ENCODE measurements around the gene ERRFI1. TPM values are rescaled to one million over a fixed set of nuclear protein-coding genes. Genes with fewer than 3 reads are reported as not detected.
A peak's percentile ranks its signal among the peaks of the same experiment; 100 is the strongest.
"Not testable (repeated sequence)": the region's sequence is repeated elsewhere in the genome, so short reads cannot be mapped to it uniquely, and the experiment has no call there.

Gene ERRFI1
- total RNA-seq, 1 experiment from 2014 or later = 37.2 TPM

- Mint-ChIP-seq H3K4me3 (ENCODE audit: unreplicated experiment) (no peak overlapping the region), H3K27ac (ENCODE audit: unreplicated experiment) (no peak overlapping the region), H3K9me3 (ENCODE audit: unreplicated experiment) (no peaks in the 10 kb centered on the region), H3K4me1 (ENCODE audit: low read depth, unreplicated experiment) (peaks cover 33% of the 10 kb centered on the region), H3K27me3 (ENCODE audit: insufficient read depth, unreplicated experiment) (no peaks in the 10 kb centered on the region), H3K36me3 (ENCODE audit: insufficient read depth, unreplicated experiment) (peaks cover 6% of the 10 kb centered on the region)
- Histone ChIP-seq H3K27me3 (replicated peaks; ENCODE audit: control insufficient read depth, insufficient read depth, low read length) (no peaks in the 10 kb centered on the region), H3K4me3 (ENCODE audit: low read depth, low read length) (no peak overlapping the region), H3K36me3 (ENCODE audit: control insufficient read depth, insufficient read depth, low read length) (no peaks in the 10 kb centered on the region), H3K9me3 (no peaks in the 10 kb centered on the region), H3K4me1 (peaks cover 59% of the 10 kb centered on the region)
- intact Hi-C loops (cut with micrococcal nuclease; ENCODE audit: unreplicated experiment) = no loop called here
- POLR2A ChIA-PET = interaction anchor here (0.6 kb wide), 1 partner anchor 124 kb away, joined by 3 read pairs; no protein-coding TSS in a partner anchor
- TF ChIP-seq, protein P1, sequence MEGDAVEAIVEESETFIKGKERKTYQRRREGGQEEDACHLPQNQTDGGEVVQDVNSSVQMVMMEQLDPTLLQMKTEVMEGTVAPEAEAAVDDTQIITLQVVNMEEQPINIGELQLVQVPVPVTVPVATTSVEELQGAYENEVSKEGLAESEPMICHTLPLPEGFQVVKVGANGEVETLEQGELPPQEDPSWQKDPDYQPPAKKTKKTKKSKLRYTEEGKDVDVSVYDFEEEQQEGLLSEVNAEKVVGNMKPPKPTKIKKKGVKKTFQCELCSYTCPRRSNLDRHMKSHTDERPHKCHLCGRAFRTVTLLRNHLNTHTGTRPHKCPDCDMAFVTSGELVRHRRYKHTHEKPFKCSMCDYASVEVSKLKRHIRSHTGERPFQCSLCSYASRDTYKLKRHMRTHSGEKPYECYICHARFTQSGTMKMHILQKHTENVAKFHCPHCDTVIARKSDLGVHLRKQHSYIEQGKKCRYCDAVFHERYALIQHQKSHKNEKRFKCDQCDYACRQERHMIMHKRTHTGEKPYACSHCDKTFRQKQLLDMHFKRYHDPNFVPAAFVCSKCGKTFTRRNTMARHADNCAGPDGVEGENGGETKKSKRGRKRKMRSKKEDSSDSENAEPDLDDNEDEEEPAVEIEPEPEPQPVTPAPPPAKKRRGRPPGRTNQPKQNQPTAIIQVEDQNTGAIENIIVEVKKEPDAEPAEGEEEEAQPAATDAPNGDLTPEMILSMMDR (IDR thresholded peaks at IDR 0.05; ENCODE audit: insufficient read depth in 1 of 2, low read depth in 1 of 2, low read length in 1 of 2, severe bottlenecking in 1 of 2, unreplicated experiment in 1 of 2) = no peak
- CTCF ChIA-PET = no interaction called here
- no peak for DNase-seq
- BruUV-seq (replicated peaks) = no TSS peak
These were observed 47.2 kb upstream of the ERRFI1 start for GRCh38 chr1:8073112-8073855.

DNA sequence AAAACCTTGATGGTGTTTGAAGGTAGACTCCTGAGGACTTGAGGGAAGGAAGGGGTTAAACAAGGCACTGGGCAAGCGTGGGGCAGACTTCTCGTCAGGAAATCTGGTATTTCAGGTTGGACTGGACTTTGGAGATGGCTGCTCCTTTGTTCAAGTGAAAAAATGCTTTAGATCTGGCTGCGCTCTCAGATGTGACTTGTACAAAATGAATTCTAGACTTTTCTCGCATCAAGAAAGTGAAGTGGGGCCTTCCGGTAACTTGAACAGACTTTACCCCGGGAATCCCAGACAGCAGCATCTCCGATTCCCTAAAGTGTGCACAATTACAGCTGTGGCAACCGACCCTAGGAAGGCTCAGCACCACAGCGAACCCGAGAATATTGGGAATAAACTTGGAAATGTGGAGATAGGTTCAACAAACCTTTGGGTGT, 44.3 kb upstream of the ERRFI1 start:
- H3K4me3 ChIP-seq (ENCODE audit: low read depth, low read length) = peak overlapping the region; percentile 17
- TF ChIP-seq, protein P1 (IDR thresholded peaks at IDR 0.05; ENCODE audit: insufficient read depth in 1 of 2, low read depth in 1 of 2, low read length in 1 of 2, severe bottlenecking in 1 of 2, unreplicated experiment in 1 of 2) = no peak
- H3K9me3 ChIP-seq = no peaks in the 10 kb centered on the region
- no peaks in the 10 kb centered on the region for H3K27me3 Mint-ChIP-seq (ENCODE audit: insufficient read depth, unreplicated experiment)
- H3K9me3 Mint-ChIP-seq (ENCODE audit: unreplicated experiment) = peaks cover 12% of the 10 kb centered on the region
- H3K36me3 Mint-ChIP-seq (ENCODE audit: insufficient read depth, unreplicated experiment) = peaks cover 8% of the 10 kb centered on the region
- intact Hi-C loops (cut with micrococcal nuclease; ENCODE audit: unreplicated experiment) = loop anchor here (1.0 kb wide), 1 partner anchor 9 kb away; no protein-coding TSS in a partner anchor
- POLR2A ChIA-PET = no interaction called here
- H3K27me3 ChIP-seq (replicated peaks; ENCODE audit: control insufficient read depth, insufficient read depth, low read length) = no peaks in the 10 kb centered on the region
- H3K27ac Mint-ChIP-seq (ENCODE audit: unreplicated experiment) = peak overlapping the region; percentile 95
- H3K4me1 Mint-ChIP-seq (ENCODE audit: low read depth, unreplicated experiment) = peaks cover 19% of the 10 kb centered on the region
- BruUV-seq (replicated peaks) = no TSS peak
- CTCF ChIA-PET = interaction anchor here (0.7 kb wide), 1 partner anchor 65 kb away, joined by 4 read pairs; no protein-coding TSS in a partner anchor
- peaks cover 30% of the 10 kb centered on the region for H3K4me1 ChIP-seq
- DNase-seq = peak; percentile 87 to 88
- H3K4me3 Mint-ChIP-seq (ENCODE audit: unreplicated experiment) = peak overlapping the region; percentile 71
- H3K36me3 ChIP-seq (ENCODE audit: control insufficient read depth, insufficient read depth, low read length) = no peaks in the 10 kb centered on the region

GRCh38 chr1:8069614-8070320, 43.7 kb upstream of the ERRFI1 start:
- H3K4me1 ChIP-seq = peaks cover 28% of the 10 kb centered on the region
- H3K36me3 ChIP-seq (ENCODE audit: control insufficient read depth, insufficient read depth, low read length); H3K27me3 ChIP-seq (replicated peaks; ENCODE audit: control insufficient read depth, insufficient read depth, low read length); H3K4me3 ChIP-seq (ENCODE audit: low read depth, low read length); POLR2A ChIA-PET; H3K9me3 ChIP-seq; BruUV-seq (replicated peaks); H3K27me3 Mint-ChIP-seq (ENCODE audit: insufficient read depth, unreplicated experiment); DNase-seq: not testable (repeated sequence)
- Mint-ChIP-seq H3K27ac (ENCODE audit: unreplicated experiment) (peak overlapping the region; percentile 95), H3K4me3 (ENCODE audit: unreplicated experiment) (peak overlapping the region; percentile 71), H3K9me3 (ENCODE audit: unreplicated experiment) (peaks cover 16% of the 10 kb centered on the region), H3K4me1 (ENCODE audit: low read depth, unreplicated experiment) (peaks cover 18% of the 10 kb centered on the region), H3K36me3 (ENCODE audit: insufficient read depth, unreplicated experiment) (peaks cover 12% of the 10 kb centered on the region)
- intact Hi-C loops (cut with micrococcal nuclease; ENCODE audit: unreplicated experiment) = loop anchor here (1.0 kb wide), 1 partner anchor 8 kb away; no protein-coding TSS in a partner anchor
- CTCF ChIA-PET = interaction anchor here (0.7 kb wide), 1 partner anchor 65 kb away, joined by 4 read pairs; no protein-coding TSS in a partner anchor
